H54 (cell line): ENCODE measurements around the gene UBE2O.

ENCODE experiments used
- DNase-seq: peaks from one replicate; pipeline ENCODE4 v3.0.0; 2011; ENCODE audit warnings: low spot score, mixed read lengths; ENCODE audit not compliant: insufficient read length
- FAIRE-seq: peaks from 3 replicates; lab custom pipeline; 2011; peaks lifted over from hg19 to GRCh38; lab: Jason Lieb, UNC
- POLR2A ChIP-seq: IDR thresholded peaks from 2 replicates; pipeline ENCODE4 v1.6.1; 2011; ENCODE audit warnings: low read depth, mild to moderate bottlenecking, low read length

Gene UBE2O

DNA sequence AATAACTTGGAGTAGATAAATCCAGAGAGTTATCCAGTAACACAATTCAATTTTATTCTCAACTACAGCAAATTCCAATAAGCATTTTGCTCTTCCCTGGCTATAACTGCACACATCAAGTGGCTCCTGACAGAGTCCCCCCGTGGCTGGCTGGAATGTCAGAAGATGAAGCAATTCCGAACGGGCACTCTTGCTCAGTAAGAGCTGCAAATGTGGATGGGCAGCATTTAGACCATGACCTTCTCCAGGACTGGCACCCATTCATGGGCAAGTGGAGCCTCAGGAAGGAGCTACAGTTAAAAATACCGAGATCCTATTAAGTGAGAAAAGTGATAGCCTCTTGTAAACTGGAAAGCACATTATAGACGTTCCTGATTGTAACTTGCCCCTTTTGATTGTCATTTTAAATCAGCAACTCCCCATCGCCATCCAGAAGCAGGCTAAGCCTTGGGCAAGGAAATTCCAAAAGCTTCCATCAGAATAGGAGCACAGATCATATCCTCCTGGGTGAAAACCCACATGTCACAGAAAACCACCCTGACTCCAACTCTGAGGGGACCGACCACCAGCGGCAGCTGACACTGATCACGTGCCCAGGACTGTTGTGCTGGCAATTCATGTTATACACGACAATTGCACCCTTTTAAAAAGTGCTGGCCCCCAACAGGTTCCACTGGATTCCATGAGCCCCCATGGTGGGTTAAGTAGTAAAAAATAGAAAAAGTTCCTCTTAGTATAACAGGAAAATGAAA, 7.1 kb downstream of the UBE2O start:
- DNase-seq: no peak
- no peak for FAIRE-seq
- no peak for TF ChIP-seq POLR2A

DNA sequence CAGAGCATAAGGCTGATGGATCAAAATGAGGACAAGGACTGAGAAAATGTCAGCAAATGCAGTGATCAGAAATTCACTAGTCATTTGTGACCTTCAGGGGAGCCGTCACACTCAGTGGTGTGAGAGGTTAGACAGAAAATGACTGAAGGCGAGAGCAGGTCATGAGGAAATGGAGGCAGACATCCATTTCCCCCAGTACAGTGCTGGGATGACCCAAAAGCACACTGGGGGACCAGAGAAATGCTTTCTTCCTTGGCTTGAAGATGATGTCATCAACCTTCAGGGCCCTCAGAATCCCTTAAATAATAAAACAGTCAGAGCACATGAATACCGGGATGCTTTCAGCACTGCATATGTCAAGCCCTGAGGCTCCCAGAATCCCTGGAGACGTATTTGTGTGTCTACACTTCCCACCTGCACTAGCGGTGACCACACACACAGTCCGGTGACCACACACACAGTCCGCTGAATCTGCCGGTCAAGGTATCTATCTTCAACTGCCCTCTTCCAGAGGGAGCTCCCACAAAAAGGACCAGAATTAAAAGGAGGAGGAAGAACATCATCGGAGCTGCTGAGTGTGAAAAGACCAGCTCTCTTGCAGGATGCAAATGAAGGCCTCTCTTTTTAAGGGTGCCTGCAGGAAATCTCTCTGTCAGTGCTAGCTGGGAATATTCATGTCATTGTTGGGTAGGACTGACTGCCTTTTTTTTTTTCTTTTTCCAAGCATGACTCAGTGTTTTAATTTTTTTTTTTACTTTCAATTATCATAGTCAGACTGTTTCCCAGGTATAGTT, 8.2 kb downstream of the UBE2O start:
- FAIRE-seq: no peak
- no peak for TF ChIP-seq POLR2A
- DNase-seq: no peak

DNA sequence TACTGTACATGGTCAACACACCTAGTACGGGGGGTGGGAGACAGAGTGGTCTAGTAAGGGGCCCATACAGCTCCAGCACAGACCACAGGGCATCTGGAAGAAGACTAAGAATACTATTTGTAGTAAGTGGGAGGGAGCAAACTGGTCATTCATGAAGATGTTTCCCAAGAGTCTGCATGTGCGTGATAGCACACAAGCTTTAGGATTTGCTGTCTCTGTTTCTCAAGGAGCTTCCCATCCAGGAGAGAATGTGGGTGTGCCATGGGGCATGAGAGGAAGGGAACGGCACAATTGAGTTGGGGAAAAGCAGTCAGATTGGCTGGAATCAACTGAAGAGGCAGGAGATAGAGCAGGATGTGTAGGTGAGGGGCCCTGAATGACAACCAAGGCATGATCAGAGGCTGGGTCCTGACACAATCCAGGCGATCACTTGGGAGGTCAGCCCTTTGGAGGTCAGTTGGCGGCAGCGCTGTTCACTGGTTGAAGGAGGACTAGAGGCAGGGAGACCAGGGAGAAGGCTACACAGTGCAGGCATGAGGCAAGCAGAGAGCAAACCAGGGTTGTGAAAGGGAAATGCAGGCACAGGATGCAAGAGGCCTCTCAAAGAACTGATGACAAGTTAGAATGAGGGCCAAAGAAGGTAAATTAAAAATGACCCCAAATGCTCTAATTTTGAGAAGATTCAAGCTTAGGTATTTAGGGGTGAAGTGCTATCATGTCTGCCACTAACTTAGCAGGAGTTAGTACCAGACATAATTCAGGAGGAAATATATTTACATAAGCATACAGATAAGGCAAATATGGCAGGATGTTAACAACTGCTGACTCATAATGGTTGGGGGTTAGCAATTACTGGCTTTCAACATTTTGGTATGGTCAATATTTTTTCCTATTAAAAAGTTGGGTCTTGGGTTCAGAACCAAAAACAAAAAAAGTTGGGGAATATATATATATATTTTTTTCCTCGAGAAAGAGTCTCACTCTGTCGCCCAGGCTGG, 10.3 kb downstream of the UBE2O start:
- FAIRE-seq (no peak), DNase-seq (no peak)
- no peak for TF ChIP-seq POLR2A

DNA sequence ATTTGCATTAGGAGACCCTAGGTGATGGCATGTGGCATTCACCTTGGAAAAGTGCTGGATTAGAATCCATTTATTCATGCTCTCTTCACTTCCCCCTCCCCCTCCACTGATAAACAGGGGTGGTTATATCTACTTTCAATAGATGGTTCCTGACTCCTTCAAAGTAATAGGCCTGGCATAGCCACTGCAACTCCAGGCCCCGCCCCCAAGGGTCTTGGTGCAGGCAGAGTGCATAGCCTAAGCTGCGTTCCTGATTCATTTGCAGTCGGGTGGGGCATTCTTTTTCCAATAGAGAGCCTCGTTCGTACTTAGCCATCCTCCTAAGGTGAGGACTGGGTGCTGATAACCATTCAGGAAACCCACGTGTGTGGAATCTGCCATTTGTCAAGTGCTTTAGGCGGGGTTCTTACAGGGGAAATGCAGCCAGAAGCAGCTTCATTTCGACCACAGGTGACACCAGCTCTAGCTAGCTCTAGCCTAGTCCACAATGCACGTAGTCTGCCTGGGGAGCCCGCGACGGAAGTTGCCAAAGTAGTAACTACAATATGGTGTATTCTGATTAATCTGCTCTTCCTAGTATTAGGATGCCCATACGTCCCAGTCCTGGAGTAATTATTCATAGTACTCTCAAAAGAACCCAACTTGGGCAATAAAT, 11.1 kb downstream of the UBE2O start:
- TF ChIP-seq POLR2A: no peak
- FAIRE-seq (no peak), DNase-seq (no peak)

DNA sequence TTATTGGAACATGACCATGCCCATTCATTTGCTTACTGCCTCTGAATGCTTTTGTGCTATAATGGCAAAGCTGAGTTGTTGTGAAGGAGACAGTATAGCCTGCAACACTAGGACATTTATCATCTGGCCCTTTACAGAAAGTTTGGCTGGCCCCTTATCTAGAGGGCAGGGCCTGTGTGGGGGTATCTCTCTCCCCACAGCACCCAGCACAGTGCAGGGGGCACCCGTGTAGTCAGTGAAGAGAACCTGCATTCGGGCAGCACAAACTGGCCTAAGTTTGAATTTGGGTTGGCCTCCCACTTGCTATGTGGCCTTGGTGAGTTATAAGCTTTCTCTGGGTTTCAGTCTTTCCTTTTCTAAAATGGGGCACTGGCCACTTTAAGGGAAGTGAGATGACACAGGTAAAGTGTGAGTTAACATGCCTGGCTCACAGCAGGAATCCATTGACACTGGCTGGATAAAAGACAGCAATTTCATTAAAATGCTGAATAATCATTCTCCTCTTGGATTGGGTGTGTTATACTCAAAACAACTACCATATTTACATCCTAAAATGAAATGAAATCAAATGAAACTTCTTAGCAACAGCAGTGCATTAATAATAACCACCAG, 12.1 kb downstream of the UBE2O start:
- no peak for TF ChIP-seq POLR2A
- FAIRE-seq: no peak

DNA sequence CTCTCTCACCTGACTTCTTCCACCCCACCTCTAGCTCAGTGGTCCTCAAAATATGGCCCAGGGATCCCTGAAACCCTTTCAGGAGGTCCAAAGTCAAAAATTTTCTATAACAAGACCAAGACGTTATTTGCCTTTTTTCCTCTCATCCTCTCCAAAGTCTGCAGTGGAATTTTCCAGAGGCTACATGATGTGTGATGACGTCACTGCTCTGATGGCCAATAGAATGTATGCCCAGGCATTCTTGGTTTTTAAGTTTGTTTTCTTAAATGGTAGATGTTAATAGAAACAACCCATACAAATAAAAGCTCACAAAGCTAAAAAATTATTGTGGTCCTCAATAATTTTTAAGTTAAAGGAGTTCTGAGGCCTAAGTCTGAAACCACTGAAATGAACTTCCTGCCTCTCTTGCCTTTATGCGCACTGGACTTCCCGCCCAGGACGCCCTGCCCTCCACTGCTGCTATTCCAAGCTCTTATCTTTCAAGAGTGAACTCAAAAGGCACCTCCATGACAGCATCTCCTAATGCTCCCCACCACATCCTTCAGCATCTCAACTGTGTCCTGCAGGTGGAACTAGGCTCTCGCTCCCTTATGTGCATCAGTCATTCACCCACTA, 13.5 kb downstream of the UBE2O start:
- no peak for DNase-seq
- TF ChIP-seq POLR2A: no peak
- no peak for FAIRE-seq

More for the DNA sequence above, 12.1 kb downstream of the UBE2O start:
- DNase-seq: no peak

DNA sequence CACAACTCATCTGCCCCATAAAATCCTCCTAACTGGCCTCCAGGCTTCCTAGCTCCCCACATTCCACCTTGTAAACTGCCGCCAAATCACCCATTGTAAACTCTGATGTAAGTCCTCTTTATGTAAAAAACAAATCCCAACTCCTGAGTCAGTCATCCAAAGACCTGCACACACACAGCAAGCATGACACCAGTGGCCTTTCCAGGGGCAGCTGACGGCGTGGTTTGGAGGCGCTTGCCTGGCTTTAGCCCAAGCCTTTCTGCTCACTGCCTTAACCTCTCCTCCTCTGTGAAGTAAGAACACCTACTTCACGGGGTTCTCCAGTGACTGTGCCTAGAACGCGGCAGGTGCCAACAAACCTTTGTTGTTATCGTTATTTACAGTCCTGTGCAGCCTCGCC, 14.0 kb downstream of the UBE2O start:
- TF ChIP-seq POLR2A: no peak
- FAIRE-seq: no peak

DNA sequence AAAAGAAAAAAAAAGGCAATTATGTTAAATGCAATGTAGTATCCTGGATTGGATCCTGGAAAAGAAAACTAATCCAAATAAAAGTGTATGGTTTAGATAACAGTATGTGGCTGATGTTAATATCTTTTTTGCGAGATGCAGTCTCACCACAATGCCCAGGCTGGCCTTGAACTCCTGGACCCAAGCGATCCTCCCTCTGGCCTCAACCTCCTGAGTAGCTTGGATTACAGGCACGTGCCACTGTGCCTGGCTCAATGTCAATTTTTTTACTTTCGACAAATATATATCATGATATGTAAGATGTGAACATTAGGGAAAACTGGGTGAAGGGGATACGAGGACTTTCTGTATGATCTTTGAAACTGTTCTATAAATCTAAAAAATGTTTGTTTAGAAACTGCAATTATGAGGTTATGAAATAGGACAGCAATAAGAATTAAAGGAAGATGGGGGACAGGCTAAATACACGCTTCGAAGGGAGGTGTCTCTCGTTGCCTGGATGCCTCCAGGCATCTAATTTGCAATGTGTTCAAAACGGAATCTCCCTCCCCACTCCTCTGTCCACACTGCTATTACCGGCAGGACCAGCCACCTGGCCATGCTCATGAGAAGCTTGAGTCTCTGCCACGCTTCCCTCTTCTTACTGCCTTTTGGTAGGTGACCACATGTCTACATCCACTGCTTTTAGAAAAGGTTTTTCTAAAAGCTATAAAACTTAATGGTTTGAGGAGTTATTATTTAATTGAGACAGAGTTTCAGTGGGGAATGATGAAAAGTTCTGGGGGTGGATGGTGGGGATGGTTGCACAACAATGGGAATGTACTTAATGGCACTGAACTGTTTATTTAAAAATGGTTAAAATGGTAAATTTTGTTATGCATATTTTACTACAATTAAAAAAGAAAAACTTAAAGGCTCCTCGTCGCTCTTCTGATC, 15.2 kb downstream of the UBE2O start:
- FAIRE-seq (no peak), DNase-seq (no peak)
- TF ChIP-seq POLR2A: no peak

More for the DNA sequence above, 14.0 kb downstream of the UBE2O start:
- DNase-seq: no peak

DNA sequence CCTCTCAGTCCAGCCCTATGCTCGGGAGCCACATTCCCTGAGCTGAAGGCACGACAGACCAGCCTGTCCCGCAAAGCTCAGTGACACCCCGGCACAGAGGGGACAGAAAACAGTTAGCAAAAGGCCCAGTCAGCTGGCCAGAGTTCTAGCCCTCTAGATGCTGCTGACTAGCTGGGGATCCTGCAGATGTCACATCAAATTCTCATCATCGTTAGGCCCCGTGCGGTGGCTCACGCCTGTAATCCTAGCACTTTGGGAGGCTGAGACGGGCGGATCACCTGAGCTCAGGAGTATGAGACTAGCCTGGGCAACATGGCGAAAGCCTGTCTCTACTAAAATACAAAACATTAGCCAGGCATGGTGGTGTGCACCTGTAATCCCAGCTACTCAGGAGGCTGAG, 17.2 kb downstream of the UBE2O start:
- FAIRE-seq (no peak), DNase-seq (no peak)
- TF ChIP-seq POLR2A: no peak

DNA sequence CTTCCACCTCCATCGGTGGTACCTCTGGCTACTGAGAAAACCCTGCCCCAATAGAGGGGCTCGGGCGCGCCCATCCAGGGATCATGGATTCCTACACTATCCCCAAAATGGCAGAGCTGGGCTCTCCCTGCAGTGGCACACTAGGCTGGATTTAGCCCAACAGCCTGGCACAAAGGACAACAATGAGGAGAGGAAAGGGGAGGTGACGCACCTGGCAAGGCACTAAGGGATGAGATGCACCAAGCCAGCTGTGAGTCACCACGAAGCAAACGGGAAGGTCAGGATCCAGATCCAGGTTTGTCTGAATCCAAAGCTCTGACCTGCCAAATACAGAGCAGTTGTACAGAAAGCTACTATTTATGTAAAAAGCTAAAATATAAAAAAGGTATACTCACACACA, 18.1 kb downstream of the UBE2O start:
- no peak for FAIRE-seq
- TF ChIP-seq POLR2A: no peak
- no peak for DNase-seq

DNA sequence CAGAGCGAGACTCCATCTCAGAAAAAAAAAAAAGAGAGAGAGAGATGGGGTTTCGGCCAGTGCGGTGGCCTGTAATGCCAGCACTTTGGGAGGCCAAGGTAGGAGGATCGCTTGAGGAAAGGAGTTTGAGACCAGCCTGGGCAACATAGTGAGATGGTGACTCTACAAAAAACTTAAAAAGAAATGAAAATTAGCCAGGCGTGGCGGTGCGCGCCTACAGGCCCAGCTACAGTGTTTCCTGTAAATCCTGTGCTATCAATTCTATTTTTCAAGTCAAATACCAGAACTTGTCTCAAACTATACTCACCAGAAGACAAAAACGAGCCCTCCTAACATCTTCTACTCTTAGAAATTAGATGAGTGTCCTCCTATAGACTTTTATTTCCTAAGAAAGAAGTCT, 19.3 kb downstream of the UBE2O start:
- FAIRE-seq (no peak), DNase-seq (no peak)
- no peak for TF ChIP-seq POLR2A
